GM12878 (cell line): ENCODE measurements around the gene CIDEC. TPM values are rescaled to one million over a fixed set of nuclear protein-coding genes. Genes with fewer than 3 reads are reported as not detected.
"Not testable (repeated sequence)": the region's sequence is repeated elsewhere in the genome, so short reads cannot be mapped to it uniquely, and the experiment has no call there.

ENCODE experiments used
- ATAC-seq: fragments of 200-7000 bp; cut with Tn5 transposase; 3 replicates; pipeline ENCODE4 v1.9.1; 2020; ENCODE audit warnings: mild to moderate bottlenecking, moderate library complexity
- BruUV-seq: library from RNA; stranded (reverse); fragments of 400-500 nt; replicated peaks from 2 replicates; lab custom pipeline; 2021; lab: Mats Ljungman, UMichigan
- CTCF ChIA-PET: fragments of 300-600 bp; sonication (Branson Sonifier 250); formaldehyde crosslinking; extraction: SDS; loops from one replicate; lab custom pipeline; 2021; ENCODE audit warnings: inconsistent platforms; lab: Yijun Ruan, JAX
- POLR2A ChIA-PET: fragments of 350-600 bp; formaldehyde crosslinking; extraction: SDS; loops from one replicate; lab custom pipeline; 2021; ENCODE audit warnings: inconsistent platforms; lab: Charles Lee
- RAD21 ChIA-PET: fragments of 300-600 bp; sonication (Branson Sonifier 250); formaldehyde crosslinking; loops from one replicate; lab custom pipeline; 2023; ENCODE audit warnings: antibody characterized with exemption; ENCODE audit not compliant: unreplicated experiment; lab: Charles Lee
- SMC1A ChIA-PET: fragments of 300-600 bp; sonication (Branson Sonifier 250); formaldehyde crosslinking; loops from one replicate; lab custom pipeline; 2023; ENCODE audit not compliant: unreplicated experiment, uncharacterized antibody; lab: Charles Lee
- DNase-seq: peaks from one replicate; pipeline ENCODE4 v3.0.0-alpha.2; 2011; ENCODE audit warnings: low read depth, low spot score
- FAIRE-seq: peaks from 3 replicates; lab custom pipeline; 2011; peaks lifted over from hg19 to GRCh38; lab: Jason Lieb, UNC
- H2AFZ ChIP-seq: 2 replicates; pipeline ENCODE4 v1.6.0; 2011; ENCODE audit warnings: low read depth, low read length, control low read depth; ENCODE audit not compliant: control insufficient read depth
- H3K27ac ChIP-seq: 2 replicates; pipeline ENCODE4 v1.5.1; 2011; ENCODE audit warnings: control low read depth; ENCODE audit not compliant: control insufficient read depth, insufficient read depth
- H3K27me3 ChIP-seq, 2 experiments: replicated peaks in 1 of 2; 2 replicates each; pipeline versions ENCODE4 v1.6.0 to v1.6.1; 2011; ENCODE audit warnings: low read length in 1 of 2; ENCODE audit not compliant: control insufficient read depth in 2 of 2, insufficient read depth in 2 of 2
- H3K36me3 ChIP-seq, 2 experiments: 2 replicates each; pipeline ENCODE4 v1.5.1; 2011; ENCODE audit warnings: low read length in 1 of 2; ENCODE audit not compliant: control insufficient read depth in 2 of 2, insufficient read depth in 2 of 2
- H3K4me1 ChIP-seq: 2 replicates; pipeline ENCODE4 v1.6.1; 2011; ENCODE audit warnings: mild to moderate bottlenecking, low read length, moderate library complexity, mixed read lengths; ENCODE audit not compliant: control insufficient read depth, insufficient read depth
- H3K4me2 ChIP-seq: 2 replicates; pipeline ENCODE4 v1.6.0; 2011; ENCODE audit warnings: control low read depth; ENCODE audit not compliant: control insufficient read depth, insufficient read depth
- H3K4me3 ChIP-seq: fragments of 200-600 bp; sonication (generic); 2 replicates; pipeline ENCODE4 v1.5.1; 2016
- H3K79me2 ChIP-seq: 2 replicates; pipeline ENCODE4 v1.6.0; 2011; ENCODE audit warnings: low read length; ENCODE audit not compliant: control insufficient read depth, insufficient read depth
- H3K9ac ChIP-seq: 2 replicates; pipeline ENCODE4 v1.8.0; 2011; ENCODE audit warnings: low read length, control low read depth, mixed read lengths; ENCODE audit not compliant: control insufficient read depth, insufficient read depth
- H3K9me3 ChIP-seq: replicated peaks from 3 replicates; pipeline ENCODE4 v1.5.1; 2011; ENCODE audit warnings: mild to moderate bottlenecking, low read length; ENCODE audit not compliant: control insufficient read depth, insufficient read depth
- H4K20me1 ChIP-seq: 2 replicates; pipeline ENCODE4 v1.6.0; 2011; ENCODE audit not compliant: control insufficient read depth, insufficient read depth
- CBFB ChIP-seq: IDR thresholded peaks from 2 replicates; pipeline ENCODE4 v1.6.1; 2016; ENCODE audit warnings: antibody characterized with exemption, low read depth
- LARP7 ChIP-seq: fragments of 450-650 bp; IDR thresholded peaks from 2 replicates; pipeline ENCODE4 v1.6.1; 2017; ENCODE audit warnings: mild to moderate bottlenecking
- MXI1 ChIP-seq: fragments of 150-350 bp; IDR thresholded peaks from 2 replicates; pipeline ENCODE4 v1.6.1; 2011; ENCODE audit warnings: low read depth, mild to moderate bottlenecking, inconsistent platforms, low read length, improper control_type of control experiment
- NFXL1 ChIP-seq: fragments of 450-650 bp; IDR thresholded peaks from 2 replicates; pipeline ENCODE4 v1.6.1; 2017; ENCODE audit warnings: antibody characterized with exemption, mild to moderate bottlenecking, borderline replicate concordance
- NR2F1 ChIP-seq: fragments of 450-650 bp; conservative IDR thresholded peaks from 2 replicates; pipeline ENCODE4 v1.6.1; 2017; ENCODE audit warnings: mild to moderate bottlenecking
- PML ChIP-seq: IDR thresholded peaks from 2 replicates; pipeline ENCODE4 v1.6.1; 2012; ENCODE audit warnings: low read length, inconsistent platforms
- RAD21 ChIP-seq: IDR thresholded peaks from 2 replicates; pipeline ENCODE4 v1.6.1; 2011; ENCODE audit warnings: mild to moderate bottlenecking, low read depth, low read length, moderate library complexity; ENCODE audit not compliant: insufficient read depth
- SPI1 ChIP-seq: IDR thresholded peaks from 2 replicates; pipeline ENCODE4 v1.6.1; 2011; ENCODE audit warnings: low read depth, mild to moderate bottlenecking, low read length, moderate library complexity, borderline replicate concordance; ENCODE audit not compliant: insufficient read depth
- TCF7 ChIP-seq: IDR thresholded peaks from 2 replicates; pipeline ENCODE4 v1.6.1; 2014; ENCODE audit warnings: antibody characterized with exemption, borderline replicate concordance
- ZSCAN29 ChIP-seq: fragments of 450-650 bp; IDR thresholded peaks from 2 replicates; pipeline ENCODE4 v1.6.1; 2017; ENCODE audit warnings: mild to moderate bottlenecking, moderate library complexity
- WGBS: methylation state at CpG from one replicate; pipeline ENCODE4 v1.1.6; 2016; ENCODE audit warnings: low lambda C conversion rate; ENCODE audit not compliant: insufficient replicate concordance, insufficient coverage; ENCODE audit errors: missing lambda C conversion rate; 5-methylcytosine and 5-hydroxymethylcytosine counted together
- in situ Hi-C: fragments of 300-500 bp; cut with MboI; formaldehyde crosslinking; loops from 9 replicates; pipeline ENCODE4 v1.14.3; 2018; ENCODE audit warnings: mixed read lengths
- intact Hi-C: fragments of 100-400 bp; cut with micrococcal nuclease; formaldehyde crosslinking; loops from one replicate; pipeline ENCODE4 v1.14.2; 2022; ENCODE audit not compliant: unreplicated experiment
- polyA plus RNA-seq, 11 experiments: library from polyadenylated mRNA; depleted of rRNA in 4 of 11; unstranded in 6 of 11; stranded (reverse) in 5 of 11; fragments of >200 nt; fragmentation: Nextera tagmentation in 4 of 11; fragmentation: Illumina TruSeq in 1 of 11; extraction: Ambion mirVana in 4 of 11; extraction: Trizol in 1 of 11; gene quantifications; 1 replicate in 1 of 11; 2 replicates in 10 of 11; pipeline versions ENCODE4 v1.2.1 to v1.2.3, GENCODE V29; 2011 to 2016; ENCODE audit warnings: inconsistent platforms in 2 of 11, missing spikeins in 2 of 11, low read depth in 1 of 11
- total RNA-seq, 4 experiments: library from RNA; depleted of rRNA in 3 of 4; stranded (reverse); fragments of >200 nt in 3 of 4; fragmentation: Illumina TruSeq in 1 of 4; extraction: Trizol in 1 of 4; gene quantifications; 2 replicates each; pipeline versions ENCODE4 v1.2.1 to v1.2.3, GENCODE V29; 2013 to 2021
- TF ChIP-seq, protein P1 (sequence below): IDR thresholded peaks from 2 replicates; pipeline ENCODE4 v1.6.1; 2012; ENCODE audit warnings: low read depth, low read length, improper control_type of control experiment
- TF ChIP-seq, protein P2 (sequence below): fragments of 150-350 bp; IDR thresholded peaks from 2 replicates; pipeline ENCODE4 v1.6.1; 2014; ENCODE audit warnings: mild to moderate bottlenecking, low read depth, low read length

The CIDEC gene
- total and polyA plus RNA-seq, 10 of the 15 experiments (the other 5 are each of a cell fraction or from before 2014, with no cell fraction given): 0.10 to 0.49 TPM; not detected in 8

DNA sequence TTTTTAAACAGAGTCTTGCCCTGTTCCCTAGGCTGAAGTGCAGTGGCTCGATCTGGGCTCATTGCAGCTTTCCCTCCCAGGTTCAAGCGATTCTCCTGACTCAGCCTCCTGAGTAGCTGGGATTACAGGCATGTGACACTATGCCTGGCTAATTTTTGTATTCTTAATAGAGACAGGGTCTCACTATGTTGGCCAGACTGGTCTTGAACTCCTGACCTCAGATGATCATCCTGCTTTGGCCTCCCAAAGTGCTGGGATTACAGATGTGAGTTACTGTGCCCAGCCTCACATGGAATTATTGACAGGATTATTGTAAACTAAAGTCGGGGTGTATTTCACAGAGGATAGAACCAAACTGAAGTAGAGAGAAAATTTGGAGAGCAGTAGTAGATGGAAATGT is 15.7 kb upstream of the CIDEC start:
- CTCF ChIA-PET: interaction anchor here (1.6 kb wide), 1 partner anchor 30 kb away, joined by 3 read pairs; no protein-coding TSS in a partner anchor
- RAD21 ChIA-PET, H3K9me3 ChIP-seq, intact Hi-C loops, H3K27me3 ChIP-seq, H2AFZ ChIP-seq, DNase-seq, H3K9ac ChIP-seq, BruUV-seq, H3K4me2 ChIP-seq, H3K27ac ChIP-seq, H4K20me1 ChIP-seq, POLR2A ChIA-PET, H3K4me3 ChIP-seq, FAIRE-seq, H3K4me1 ChIP-seq, in situ Hi-C loops, ATAC-seq: not testable (repeated sequence)
- SMC1A ChIA-PET: interaction anchor here (1.6 kb wide), 1 partner anchor 16 kb away, joined by 3 read pairs; no protein-coding TSS in a partner anchor
- Histone ChIP-seq H3K79me2 (peaks cover 28% of the 10 kb centered on the region), H3K36me3 (peaks cover 2 to 12% of the 10 kb centered on the region in 2 experiments)
- WGBS: 100% methylated on average over 2 of the region's 3 CpGs

DNA sequence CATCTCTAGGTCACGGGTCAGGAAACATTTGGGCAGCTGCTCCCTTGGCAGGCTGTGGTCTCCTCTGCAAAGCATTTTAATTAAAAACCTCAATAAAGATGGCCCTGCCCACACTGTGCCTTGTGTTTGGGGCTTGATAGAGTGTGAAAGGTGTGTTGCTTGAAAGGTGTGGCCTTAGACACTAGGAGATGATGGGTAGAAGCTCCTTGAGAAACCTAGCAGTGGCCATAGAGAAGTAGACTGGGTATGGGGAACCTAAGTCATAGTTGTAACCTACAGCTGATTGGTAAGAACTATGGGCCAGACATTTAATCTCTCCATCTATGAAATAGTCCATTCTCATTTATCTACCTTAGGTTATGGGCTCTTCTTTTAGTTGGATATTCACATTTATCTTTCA is 13.7 kb upstream of the CIDEC start:
- H3K79me2 ChIP-seq: peaks cover 34% of the 10 kb centered on the region
- BruUV-seq: no TSS peak
- H3K36me3 ChIP-seq: peaks cover 2 to 12% of the 10 kb centered on the region in 2 experiments
- no peaks in the 10 kb centered on the region for H3K27me3 ChIP-seq
- FAIRE-seq (no peak), ATAC-seq (no peak), DNase-seq (no peak)
- no peak overlapping the region for H3K4me3 ChIP-seq
- ChIA-PET SMC1A (interaction anchor here (1.4 to 2.0 kb wide), 2 partner anchors 38 to 41 kb away, joined by 7 read pairs; partner anchors contain the start of gene CRELD1), CTCF (interaction anchor here (0.8 to 1.7 kb wide), 3 partner anchors 18 to 43 kb away, joined by 3 to 5 read pairs (median 3); no protein-coding TSS in a partner anchor), POLR2A (interaction anchor here (0.9 to 1.5 kb wide), 3 partner anchors 8 to 54 kb away, joined by 3 to 9 read pairs (median 3); partner anchors contain the start of genes CRELD1 and IL17RE), RAD21 (interaction anchor here (1.1 to 2.2 kb wide), 2 partner anchors 39 to 40 kb away, joined by 3 to 9 read pairs; partner anchors contain the start of gene CRELD1)
- 100% methylated on average over 1 of the region's 1 CpG for WGBS
- H3K4me2 ChIP-seq: no peak overlapping the region
- no peak overlapping the region for H3K9ac ChIP-seq
- in situ Hi-C loops: no loop called here
- intact Hi-C loops: no loop called here
- no peak overlapping the region for H3K27ac ChIP-seq
- TF ChIP-seq NFXL1: no peak
- TF ChIP-seq ZSCAN29: no peak
- no peak for TF ChIP-seq CBFB
- no peak for TF ChIP-seq RAD21
- TF ChIP-seq, protein P1, sequence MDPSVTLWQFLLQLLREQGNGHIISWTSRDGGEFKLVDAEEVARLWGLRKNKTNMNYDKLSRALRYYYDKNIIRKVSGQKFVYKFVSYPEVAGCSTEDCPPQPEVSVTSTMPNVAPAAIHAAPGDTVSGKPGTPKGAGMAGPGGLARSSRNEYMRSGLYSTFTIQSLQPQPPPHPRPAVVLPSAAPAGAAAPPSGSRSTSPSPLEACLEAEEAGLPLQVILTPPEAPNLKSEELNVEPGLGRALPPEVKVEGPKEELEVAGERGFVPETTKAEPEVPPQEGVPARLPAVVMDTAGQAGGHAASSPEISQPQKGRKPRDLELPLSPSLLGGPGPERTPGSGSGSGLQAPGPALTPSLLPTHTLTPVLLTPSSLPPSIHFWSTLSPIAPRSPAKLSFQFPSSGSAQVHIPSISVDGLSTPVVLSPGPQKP: no peak
- no peak for TF ChIP-seq TCF7
- no peak for TF ChIP-seq PML
- TF ChIP-seq NR2F1: no peak
- TF ChIP-seq MXI1: no peak
- no peak for TF ChIP-seq SPI1
- no peak for TF ChIP-seq LARP7
- TF ChIP-seq, protein P2, sequence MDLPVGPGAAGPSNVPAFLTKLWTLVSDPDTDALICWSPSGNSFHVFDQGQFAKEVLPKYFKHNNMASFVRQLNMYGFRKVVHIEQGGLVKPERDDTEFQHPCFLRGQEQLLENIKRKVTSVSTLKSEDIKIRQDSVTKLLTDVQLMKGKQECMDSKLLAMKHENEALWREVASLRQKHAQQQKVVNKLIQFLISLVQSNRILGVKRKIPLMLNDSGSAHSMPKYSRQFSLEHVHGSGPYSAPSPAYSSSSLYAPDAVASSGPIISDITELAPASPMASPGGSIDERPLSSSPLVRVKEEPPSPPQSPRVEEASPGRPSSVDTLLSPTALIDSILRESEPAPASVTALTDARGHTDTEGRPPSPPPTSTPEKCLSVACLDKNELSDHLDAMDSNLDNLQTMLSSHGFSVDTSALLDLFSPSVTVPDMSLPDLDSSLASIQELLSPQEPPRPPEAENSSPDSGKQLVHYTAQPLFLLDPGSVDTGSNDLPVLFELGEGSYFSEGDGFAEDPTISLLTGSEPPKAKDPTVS: no peak
- H4K20me1 ChIP-seq: no peaks in the 10 kb centered on the region
- no peaks in the 10 kb centered on the region for H3K4me1 ChIP-seq
- no peaks in the 10 kb centered on the region; the same call in 2 of the 3 replicates for H3K9me3 ChIP-seq
- H2AFZ ChIP-seq: no peak overlapping the region
